HPDE6-E6E7 (cell line): Measurements from ENCODE around the gene MPRIP.

Experiments
- DNase-seq: peaks from one replicate; pipeline ENCODE4 v3.0.0; 2011; ENCODE audit warnings: missing footprints; ENCODE audit errors: extremely low spot score

MPRIP gene

DNA sequence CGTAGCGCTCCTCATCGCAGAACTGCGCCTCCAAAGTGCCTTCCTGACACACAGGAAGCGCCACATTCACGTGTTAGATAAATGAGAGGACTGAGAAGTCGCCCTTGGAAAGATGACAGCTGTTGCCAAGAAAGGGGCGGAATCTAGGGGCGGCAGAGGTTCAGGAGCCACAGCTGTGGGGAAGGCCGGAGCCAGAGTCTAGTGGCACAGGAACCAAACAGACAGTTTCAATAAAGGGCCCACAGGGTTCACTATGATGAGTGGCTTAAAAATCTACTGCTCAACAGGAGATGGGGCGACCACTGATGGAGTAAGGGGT, 190.0 kb downstream of the MPRIP start:
- DNase-seq = no peak

DNA sequence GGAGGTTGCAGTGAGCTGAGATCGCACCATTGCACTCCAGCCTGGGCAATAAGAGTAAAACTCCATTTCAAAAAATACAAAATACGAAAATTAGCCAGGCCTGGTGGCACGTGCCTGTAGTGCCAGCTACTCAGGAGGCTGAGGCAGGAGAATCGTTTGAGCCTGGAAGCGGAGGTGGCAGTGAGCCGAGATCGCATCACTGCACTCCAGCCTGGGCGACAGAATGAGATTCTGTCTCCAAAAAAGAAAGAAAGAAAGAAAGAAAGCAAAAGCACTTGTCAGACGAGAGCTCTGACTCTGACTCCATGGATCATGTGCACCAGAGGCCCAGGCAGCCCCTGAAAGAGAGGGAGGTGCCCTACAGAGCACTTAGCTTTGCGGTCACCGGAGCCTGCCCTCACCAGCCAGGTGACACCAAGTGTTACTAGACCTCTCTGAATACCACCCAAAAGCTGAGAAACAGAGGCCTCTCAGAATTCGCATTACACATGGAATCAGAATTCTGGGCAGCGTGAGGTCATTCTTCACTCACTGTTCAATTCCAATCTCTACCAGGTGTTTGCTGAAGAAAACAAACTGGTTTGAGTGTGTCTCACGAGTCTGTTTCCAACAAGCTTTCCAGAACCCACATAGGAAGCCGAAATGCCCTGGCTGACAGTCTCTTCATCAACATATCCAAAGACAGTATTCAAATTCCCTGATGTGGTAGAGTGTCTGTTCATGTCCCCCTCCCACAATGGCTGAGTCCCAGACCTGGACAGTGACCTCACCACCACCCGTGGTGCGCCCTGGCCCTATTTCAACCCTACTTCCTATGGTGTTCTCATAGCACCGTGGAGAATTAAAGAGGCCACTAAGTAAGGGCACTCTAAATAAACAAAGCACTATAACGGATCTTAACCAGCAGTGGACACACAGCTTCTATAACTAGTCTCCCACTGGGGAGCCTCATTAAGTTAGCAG, 193.2 kb downstream of the MPRIP start:
- no peak for DNase-seq

DNA sequence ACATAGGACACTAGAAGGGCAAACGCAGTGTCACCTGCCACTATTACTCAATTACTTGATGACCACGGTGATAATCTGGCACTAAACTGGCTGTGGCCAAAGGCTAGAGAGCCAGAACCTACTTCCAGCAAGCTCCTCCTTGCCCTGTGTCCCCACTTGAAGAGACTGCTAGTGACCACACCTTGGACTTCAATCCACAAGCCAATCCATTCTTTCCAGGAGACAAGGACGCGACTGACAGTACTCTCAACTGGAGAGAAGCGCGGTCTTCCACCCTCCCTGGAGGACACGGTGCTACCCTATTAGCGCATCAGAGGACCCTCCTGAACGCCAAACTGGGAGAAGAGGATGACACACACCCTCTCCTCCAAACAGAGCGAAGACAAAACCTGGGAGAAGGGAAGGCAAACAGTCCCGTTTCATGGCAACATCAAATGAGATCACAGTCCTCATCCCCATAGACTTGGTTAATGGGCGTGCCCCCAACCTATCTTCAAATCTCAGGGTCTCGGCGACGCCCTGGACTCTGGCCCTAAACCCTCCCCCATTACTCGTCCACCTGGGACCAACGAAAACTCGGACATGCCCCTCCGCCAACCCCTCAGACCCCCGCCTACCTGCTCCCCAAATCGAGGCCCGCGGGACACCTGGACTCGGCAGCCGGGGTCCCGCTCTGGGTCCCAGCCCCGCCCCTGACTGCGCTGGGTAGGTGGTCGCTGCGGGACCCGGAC, 194.2 kb downstream of the MPRIP start:
- peak; percentile 21 for DNase-seq

DNA sequence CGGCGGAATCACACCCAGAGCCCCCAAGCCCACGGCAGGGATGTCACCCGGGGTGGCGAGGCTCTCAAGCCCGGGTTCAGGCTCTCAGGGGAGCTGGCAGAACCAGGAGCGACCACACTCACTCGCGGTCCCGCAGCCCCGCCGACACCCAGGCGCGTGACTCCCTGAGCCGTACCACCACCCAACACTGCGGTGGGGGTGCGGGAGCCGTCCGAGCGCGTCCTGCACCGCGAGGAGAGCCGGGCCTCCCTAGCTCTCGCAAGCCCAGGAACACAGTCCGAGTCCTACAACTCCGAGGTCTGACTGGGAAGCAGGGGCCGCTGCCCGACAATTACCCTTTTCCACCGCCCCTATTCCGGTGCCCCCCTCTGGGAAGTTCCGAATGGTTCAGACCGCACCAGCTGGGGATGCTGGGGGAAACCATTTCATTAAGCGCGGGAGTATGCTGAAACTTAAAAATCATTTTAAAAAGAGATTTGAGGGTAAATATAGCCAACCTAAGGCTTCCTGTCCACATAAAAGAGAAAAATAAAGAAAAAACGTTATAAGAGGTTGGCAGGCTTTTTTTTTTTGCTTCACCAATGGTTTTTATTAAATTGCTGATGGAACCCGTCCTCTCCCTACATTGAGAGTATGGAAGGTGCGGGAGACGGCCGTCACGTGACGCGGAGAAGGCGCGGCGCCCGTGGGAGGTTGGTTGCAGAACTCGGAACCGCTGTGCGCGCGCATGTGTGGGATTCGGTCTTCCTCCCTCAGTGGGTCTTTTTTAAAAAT, 195.0 kb downstream of the MPRIP start, which contains the start of gene FLCN:
Gene FLCN, minus strand, starts transcription at position 143 of the 774 bp plus-strand sequence. CDS start 9,031 bp downstream, outside the sequence.
- DNase-seq = peak; percentile 76

DNA sequence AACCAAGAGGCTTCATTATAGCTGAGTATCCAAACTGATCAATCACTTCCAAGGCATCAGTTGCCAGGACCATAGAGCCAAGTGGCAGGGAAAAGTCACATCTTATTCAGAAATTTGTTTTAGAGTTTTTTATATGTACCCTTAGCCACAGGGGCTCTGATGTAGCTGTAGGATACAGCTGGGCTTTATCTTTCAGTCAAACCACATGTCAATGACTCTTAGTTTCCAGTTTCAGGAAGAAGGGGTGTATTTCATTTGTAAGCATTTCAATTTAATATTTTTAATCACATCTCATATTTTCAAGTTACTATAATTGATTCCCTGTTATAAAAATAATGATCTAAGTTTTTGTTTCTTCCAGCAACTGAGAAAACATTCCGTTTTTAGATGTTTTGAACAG, 197.6 kb downstream of the MPRIP start:
- DNase-seq = no peak

DNA sequence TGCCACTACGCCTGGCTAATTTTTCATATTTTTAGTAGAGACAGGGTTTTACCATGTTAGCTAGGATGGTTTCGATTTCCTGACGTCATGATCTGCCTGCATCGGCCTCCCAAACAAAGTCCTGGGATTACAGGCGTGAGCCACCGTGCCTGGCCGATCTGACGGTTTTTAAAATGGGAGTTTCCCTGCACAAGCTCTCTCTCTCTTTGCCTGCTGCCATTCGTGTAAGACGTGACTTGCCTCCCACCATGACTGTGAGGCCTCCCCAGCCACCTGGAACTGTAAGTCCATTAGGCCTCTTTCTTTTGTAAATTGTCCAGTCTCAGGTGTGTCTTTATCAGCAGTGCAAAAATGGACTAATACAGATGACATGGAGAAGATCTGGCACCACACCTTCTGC, 199.4 kb downstream of the MPRIP start:
- no peak for DNase-seq

DNA sequence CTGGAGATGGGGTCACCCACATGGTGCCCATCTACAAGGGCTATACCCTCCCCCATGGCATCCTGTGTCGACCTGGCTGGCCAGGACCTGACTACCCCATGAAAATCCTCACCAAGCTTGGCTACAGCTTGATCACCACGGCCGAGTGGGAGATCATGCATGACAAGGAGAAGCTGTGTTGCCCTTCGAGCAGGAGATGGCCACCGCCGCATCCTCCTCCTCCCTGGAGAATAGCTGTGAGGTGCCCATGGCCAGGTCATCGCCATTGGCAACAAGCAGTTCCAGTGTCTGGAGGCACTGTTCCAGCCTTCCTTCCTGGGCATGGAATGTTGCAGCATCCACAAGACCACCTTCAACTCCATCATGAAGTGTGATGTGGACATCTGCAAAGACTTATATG, 200.0 kb downstream of the MPRIP start:
- no peak for DNase-seq
